ENCODE data around the gene INO80C.

INO80C gene

GRCh38 chr18:35513181-35513936 is 15.6 kb upstream of the INO80C start:
- no peak for DNase-seq (ENCODE audit: low read depth in 1 of 2, low spot score in 1 of 2)

DNA sequence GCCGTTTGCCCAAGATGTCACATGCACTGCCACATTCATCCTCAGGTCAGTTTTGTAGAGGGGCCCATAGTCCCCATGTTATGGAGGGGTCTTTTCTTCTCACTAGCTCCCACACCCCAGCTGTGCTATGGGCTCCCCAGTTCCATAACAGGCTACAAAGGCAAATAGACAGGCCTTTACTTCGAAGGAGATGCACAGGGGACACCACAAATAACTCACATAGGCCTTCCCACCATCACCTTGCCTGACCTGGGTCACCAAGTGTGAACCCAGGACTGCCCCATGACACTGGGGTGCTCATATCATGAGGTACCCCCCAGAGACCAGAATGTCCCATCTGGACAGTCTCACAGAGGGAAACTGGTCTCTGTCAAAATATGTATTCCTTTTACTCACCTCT is 15.0 kb upstream of the INO80C start:
- no peak for DNase-seq (ENCODE audit: low read depth in 1 of 2, low spot score in 1 of 2)

DNA sequence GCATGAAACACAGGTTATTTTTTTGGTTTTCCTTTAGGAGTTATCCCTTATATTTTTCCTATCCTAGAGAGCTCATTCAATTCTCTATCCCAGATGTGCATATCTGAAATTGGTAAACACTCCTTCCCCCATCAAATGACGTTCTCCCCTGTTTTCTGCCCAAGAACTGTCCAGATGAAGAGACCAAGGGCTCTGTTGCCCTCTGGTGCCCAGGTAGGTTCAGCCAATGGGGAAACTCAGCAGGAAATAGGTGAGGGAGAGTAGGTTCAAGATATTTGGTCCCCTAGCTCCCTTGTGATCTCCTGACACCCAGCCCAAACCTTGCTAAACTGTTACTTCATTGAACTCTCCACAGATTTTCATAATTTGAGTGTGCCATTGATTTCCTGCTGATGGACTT is 14.1 kb upstream of the INO80C start:
- DNase-seq (ENCODE audit: low read depth in 1 of 2, low spot score in 1 of 2) = no peak

DNA sequence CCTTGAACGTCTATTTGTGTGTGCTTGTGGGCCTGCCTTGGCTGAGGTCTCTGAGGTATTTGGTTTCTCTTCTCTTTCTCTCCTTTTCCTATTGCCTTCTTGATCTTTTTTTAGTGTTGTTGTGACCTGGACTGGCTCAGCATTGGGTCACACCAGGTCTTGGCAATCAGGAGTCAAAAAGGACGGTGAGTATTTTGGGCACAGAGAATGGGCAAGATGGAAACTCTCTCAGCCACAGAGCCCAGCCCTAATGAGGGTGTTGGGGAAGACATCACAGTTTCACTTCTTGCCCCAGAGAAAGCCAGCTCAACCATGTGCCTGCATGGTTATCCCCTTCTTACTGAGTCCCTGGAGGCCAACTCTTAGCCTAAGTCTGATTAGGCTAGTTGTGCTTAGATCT is 13.7 kb upstream of the INO80C start:
- no peak for DNase-seq (ENCODE audit: low read depth in 1 of 2, low spot score in 1 of 2)

GRCh38 chr18:35510076-35510651 is 12.4 kb upstream of the INO80C start:
- DNase-seq (ENCODE audit: low read depth in 1 of 2, low spot score in 1 of 2) = no peak

GRCh38 chr18:35508746-35509338 is 11.1 kb upstream of the INO80C start:
- no peak for DNase-seq (ENCODE audit: low read depth in 1 of 2, low spot score in 1 of 2)

DNA sequence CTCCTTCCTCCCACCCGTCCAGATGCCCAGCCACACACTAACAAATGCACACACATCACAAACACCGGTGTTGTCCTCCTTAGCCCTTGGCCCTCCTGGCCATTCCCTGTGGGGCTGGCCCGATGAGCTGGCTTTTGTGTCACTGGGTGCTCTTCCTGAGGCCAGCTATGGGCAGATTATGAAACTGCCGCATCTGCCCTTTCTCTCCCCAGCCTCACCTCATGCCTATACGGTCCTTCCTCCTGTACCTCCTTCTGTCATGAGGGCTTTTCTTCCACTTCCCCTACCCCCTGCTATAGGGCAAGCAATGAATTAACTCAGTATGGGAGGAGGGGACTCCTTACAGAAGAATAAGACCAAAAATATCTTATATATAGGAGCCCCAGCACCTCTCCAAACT is 10.3 kb upstream of the INO80C start:
- DNase-seq (ENCODE audit: low read depth in 1 of 2, low spot score in 1 of 2) = no peak

DNA sequence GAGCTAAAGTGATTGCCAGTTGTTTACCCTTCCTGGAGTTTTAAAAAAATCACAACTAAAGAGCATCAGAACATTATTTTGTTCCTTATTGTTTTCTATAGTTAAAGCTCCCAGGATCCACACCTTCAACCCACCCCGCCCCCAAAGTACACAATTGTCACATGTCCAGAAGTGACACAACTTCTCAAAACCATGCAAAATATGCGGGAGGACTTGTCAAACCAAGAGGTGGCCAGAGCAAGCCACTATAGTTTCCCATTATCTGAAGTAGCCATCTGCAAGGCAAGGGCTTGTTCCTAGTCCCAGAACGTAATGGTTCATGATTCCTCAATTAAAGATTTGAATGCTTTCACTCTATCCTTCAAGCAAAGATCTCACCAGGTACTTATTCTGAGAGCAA is 9.9 kb upstream of the INO80C start:
- DNase-seq (ENCODE audit: low read depth in 1 of 2, low spot score in 1 of 2) = no peak

DNA sequence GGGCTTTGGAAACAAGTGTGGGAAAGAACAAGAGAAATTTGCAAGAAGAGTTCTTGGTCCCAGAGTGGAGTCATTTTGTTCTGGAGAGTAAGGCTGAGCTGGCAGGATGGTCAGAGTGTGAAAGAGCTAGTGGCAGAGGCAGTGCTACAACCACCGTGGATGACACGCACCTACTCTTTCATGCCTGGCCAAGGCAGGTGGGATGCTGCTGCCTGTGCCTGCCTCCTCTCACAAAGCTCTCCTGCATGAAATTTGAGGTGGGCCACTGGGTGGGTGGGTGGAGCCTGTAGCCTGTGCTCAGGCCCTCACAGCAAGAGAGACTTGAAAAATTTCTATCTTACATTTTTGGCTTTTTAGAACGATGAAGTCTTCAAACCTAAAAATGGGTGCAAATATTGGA is 9.4 kb upstream of the INO80C start:
- no peak for DNase-seq (ENCODE audit: low read depth in 1 of 2, low spot score in 1 of 2)

- no peak for DNase-seq (ENCODE audit: low read depth in 1 of 2, low spot score in 1 of 2)
Observed at GRCh38 chr18:35506024-35506712, 8.4 kb upstream of the INO80C start.

DNA sequence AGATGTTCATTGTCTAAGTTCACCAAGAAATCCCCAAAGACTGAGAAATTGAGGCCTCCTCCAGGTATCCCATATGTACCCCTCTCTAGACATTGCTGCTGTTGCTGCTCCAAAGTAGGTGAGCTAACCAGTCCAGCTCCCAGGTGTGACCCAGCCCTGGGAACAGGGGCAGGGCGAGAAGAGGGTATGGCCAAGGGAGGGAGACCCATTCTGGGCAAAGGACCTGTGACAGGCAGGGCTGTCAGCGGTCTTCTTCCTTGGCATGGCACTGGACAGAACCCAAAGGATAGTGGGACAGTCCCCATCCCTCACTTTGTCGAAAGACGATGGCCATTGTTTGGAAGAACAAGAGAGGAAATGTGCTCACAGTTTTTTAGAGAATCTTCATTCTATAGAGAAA is 7.2 kb upstream of the INO80C start:
- no peak for DNase-seq (ENCODE audit: low read depth in 1 of 2, low spot score in 1 of 2)

DNA sequence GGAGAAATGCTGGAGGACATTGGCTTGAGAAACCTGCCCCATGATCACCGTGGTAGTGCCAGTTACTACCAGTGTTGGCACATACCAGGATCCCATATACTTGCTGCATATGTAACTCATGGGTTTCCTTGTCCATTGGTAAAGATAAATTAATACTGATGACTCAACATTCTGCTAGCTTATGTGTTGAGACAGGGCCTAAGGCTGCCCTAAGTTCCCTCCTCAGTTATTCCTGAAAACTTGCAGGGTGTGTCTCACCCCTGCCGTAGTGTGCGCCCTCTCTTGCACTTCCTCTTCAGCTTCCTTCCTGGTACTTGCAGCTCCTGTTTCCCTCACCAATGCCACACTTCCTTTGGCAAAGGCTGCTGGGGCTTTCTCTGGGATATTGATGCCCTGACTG is 4.3 kb upstream of the INO80C start:
- DNase-seq (ENCODE audit: low read depth in 1 of 2, low spot score in 1 of 2) = no peak

DNA sequence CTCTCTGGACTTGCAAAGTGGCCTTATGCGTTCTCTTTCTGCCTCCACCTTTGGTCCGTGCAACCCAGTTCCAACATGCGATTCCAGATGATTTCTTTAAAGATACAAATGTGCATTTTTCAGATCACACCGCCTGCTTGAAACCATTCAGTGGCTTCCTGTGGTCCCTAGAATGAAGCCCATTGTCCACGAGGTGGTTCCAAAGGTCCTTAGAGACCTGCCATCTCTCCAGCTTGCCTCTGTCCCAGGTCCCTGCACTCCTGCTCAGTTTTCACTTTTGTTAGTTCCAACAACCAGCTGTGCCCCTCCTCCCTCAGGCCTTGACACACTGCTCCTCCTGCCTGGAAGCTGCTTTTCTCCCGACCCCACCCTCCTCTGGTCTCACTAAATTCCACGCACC is 3.6 kb upstream of the INO80C start:
- DNase-seq (ENCODE audit: low read depth in 1 of 2, low spot score in 1 of 2) = no peak

GRCh38 chr18:35500113-35500512 is 2.4 kb upstream of the INO80C start:
- no peak for DNase-seq (ENCODE audit: low read depth in 1 of 2, low spot score in 1 of 2)

GRCh38 chr18:35497027-35497369 is 762 bp downstream of the INO80C start:
- no peak for DNase-seq (ENCODE audit: low read depth in 1 of 2, low spot score in 1 of 2)

GRCh38 chr18:35495536-35496314 is 2.0 kb downstream of the INO80C start:
- DNase-seq (ENCODE audit: low read depth in 1 of 2, low spot score in 1 of 2) = no peak

DNA sequence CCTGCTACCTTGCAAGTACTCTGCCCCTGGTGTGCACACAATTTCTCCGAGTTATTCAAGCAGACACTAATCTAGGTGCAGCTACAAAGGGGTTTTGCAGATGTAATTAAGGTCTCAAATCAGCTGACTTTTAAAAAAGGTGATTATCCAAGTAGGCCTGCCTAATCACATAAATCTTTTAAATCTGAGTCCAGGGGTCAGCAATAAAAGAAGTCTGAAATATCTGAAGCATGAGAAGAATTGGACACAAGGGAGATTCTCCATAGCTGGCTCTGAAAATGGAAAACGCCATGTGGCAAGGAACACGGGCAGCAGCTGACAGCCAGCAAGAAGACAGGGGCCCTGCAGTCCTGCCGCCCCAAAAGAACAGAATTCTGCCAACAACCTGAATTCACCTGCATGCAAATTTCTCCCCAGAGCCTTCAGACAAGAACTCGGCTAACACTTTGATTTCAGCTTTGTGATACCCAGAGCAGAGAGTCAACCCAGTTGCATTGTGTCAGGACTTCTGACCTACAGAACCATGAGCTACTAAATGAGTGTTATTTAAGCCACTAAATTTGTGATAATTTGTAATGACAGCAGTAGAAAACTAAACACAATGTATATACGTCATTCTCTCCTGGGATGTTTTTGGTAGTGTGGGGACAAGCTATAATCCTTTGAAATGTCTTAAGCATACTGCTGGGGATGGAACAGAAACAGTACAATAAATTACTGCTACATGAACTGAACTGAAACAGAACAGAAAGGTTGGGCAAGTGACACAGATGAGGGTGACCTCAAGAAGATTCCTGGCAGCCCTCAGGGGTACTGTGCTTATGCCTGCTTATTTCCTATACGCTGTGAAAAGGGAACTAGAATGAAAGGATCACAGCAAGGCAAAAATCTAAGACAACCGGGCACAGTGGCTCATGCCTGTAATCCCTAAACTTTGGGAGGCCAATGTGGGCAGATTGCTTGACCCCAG is 3.2 kb downstream of the INO80C start:
- no peak for DNase-seq (ENCODE audit: low read depth in 1 of 2, low spot score in 1 of 2)

- no peak for DNase-seq (ENCODE audit: low read depth in 1 of 2, low spot score in 1 of 2)
Observed at GRCh38 chr18:35491700-35492077, 6.1 kb downstream of the INO80C start.

GRCh38 chr18:35490894-35491699 is 6.7 kb downstream of the INO80C start:
- no peak for DNase-seq (ENCODE audit: low read depth in 1 of 2, low spot score in 1 of 2)
